ENCODE results near the gene TECTB. TPM values are rescaled to one million over a fixed set of nuclear protein-coding genes. Genes with fewer than 3 reads are reported as not detected.

Gene TECTB
- total RNA-seq, 1 experiment from 2014 or later = not detected

DNA sequence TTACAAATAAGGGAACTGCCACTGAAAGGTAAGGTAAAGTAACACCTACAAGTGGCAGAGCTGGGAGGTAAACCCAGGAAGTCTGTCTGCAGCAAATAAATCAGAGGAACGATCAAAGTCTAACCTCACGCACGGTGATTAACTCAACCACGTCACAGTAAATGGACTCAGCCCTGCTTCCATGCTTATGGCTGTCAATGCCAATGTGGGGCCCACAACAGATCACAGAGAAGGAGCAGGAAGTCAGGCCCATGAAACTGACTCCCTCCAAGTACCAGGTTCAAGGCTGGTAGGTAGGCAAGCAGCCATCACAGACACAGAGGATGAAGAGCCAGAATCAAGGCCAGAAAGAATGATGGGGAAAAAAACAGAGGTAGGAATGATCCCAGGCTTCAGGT lies 52.7 kb downstream of the TECTB start:
- no peak for DNase-seq (ENCODE audit: low spot score)
- ChIA-PET CTCF (interaction anchor here (0.5 to 1.3 kb wide), 3 partner anchors 28 to 198 kb away, joined by 3 to 4 read pairs (median 4); no protein-coding TSS in a partner anchor), POLR2A (no interaction called here)
- no peaks in the 10 kb centered on the region for H3K36me3 Mint-ChIP-seq
- no peaks in the 10 kb centered on the region for H3K27me3 Mint-ChIP-seq (ENCODE audit: low read depth)
- no peak for ATAC-seq
- no peaks in the 10 kb centered on the region for H3K9me3 Mint-ChIP-seq
- no peaks in the 10 kb centered on the region for H3K4me1 Mint-ChIP-seq
- H3K27ac Mint-ChIP-seq = no peak overlapping the region
- TF ChIP-seq, protein P1, sequence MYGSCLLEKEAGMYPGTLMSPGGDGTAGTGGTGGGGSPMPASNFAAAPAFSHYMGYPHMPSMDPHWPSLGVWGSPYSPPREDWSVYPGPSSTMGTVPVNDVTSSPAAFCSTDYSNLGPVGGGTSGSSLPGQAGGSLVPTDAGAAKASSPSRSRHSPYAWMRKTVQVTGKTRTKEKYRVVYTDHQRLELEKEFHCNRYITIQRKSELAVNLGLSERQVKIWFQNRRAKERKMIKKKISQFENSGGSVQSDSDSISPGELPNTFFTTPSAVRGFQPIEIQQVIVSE (CRISPR knock-in tag; IDR thresholded peaks at IDR 0.05; ENCODE audit: borderline replicate concordance) = no peak
- TF ChIP-seq CBFB (CRISPR knock-in tag; IDR thresholded peaks at IDR 0.05; ENCODE audit: low read depth) (no peak), ZNF416 (CRISPR knock-in tag; IDR thresholded peaks at IDR 0.05) (no peak), IRF2 (CRISPR knock-in tag; IDR thresholded peaks at IDR 0.05; ENCODE audit: borderline replicate concordance, low read depth) (no peak), TEAD4 (CRISPR knock-in tag; IDR thresholded peaks at IDR 0.05) (no peak), NR1H2 (CRISPR knock-in tag; IDR thresholded peaks at IDR 0.05) (no peak), FOXP1 (CRISPR knock-in tag; IDR thresholded peaks at IDR 0.05; ENCODE audit: borderline replicate concordance) (no peak), ESRRA (CRISPR knock-in tag; IDR thresholded peaks at IDR 0.05; ENCODE audit: borderline replicate concordance) (no peak), ETV6 (CRISPR knock-in tag; IDR thresholded peaks at IDR 0.05) (no peak)
- TF ChIP-seq, protein P2, sequence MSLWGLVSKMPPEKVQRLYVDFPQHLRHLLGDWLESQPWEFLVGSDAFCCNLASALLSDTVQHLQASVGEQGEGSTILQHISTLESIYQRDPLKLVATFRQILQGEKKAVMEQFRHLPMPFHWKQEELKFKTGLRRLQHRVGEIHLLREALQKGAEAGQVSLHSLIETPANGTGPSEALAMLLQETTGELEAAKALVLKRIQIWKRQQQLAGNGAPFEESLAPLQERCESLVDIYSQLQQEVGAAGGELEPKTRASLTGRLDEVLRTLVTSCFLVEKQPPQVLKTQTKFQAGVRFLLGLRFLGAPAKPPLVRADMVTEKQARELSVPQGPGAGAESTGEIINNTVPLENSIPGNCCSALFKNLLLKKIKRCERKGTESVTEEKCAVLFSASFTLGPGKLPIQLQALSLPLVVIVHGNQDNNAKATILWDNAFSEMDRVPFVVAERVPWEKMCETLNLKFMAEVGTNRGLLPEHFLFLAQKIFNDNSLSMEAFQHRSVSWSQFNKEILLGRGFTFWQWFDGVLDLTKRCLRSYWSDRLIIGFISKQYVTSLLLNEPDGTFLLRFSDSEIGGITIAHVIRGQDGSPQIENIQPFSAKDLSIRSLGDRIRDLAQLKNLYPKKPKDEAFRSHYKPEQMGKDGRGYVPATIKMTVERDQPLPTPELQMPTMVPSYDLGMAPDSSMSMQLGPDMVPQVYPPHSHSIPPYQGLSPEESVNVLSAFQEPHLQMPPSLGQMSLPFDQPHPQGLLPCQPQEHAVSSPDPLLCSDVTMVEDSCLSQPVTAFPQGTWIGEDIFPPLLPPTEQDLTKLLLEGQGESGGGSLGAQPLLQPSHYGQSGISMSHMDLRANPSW (CRISPR knock-in tag; conservative IDR thresholded peaks at IDR 0.05; ENCODE audit: low read depth) = no peak
- TF ChIP-seq, protein P3, sequence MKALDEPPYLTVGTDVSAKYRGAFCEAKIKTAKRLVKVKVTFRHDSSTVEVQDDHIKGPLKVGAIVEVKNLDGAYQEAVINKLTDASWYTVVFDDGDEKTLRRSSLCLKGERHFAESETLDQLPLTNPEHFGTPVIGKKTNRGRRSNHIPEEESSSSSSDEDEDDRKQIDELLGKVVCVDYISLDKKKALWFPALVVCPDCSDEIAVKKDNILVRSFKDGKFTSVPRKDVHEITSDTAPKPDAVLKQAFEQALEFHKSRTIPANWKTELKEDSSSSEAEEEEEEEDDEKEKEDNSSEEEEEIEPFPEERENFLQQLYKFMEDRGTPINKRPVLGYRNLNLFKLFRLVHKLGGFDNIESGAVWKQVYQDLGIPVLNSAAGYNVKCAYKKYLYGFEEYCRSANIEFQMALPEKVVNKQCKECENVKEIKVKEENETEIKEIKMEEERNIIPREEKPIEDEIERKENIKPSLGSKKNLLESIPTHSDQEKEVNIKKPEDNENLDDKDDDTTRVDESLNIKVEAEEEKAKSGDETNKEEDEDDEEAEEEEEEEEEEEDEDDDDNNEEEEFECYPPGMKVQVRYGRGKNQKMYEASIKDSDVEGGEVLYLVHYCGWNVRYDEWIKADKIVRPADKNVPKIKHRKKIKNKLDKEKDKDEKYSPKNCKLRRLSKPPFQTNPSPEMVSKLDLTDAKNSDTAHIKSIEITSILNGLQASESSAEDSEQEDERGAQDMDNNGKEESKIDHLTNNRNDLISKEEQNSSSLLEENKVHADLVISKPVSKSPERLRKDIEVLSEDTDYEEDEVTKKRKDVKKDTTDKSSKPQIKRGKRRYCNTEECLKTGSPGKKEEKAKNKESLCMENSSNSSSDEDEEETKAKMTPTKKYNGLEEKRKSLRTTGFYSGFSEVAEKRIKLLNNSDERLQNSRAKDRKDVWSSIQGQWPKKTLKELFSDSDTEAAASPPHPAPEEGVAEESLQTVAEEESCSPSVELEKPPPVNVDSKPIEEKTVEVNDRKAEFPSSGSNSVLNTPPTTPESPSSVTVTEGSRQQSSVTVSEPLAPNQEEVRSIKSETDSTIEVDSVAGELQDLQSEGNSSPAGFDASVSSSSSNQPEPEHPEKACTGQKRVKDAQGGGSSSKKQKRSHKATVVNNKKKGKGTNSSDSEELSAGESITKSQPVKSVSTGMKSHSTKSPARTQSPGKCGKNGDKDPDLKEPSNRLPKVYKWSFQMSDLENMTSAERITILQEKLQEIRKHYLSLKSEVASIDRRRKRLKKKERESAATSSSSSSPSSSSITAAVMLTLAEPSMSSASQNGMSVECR (CRISPR knock-in tag; IDR thresholded peaks at IDR 0.05; ENCODE audit: borderline replicate concordance) = no peak
- TF ChIP-seq, protein P4, sequence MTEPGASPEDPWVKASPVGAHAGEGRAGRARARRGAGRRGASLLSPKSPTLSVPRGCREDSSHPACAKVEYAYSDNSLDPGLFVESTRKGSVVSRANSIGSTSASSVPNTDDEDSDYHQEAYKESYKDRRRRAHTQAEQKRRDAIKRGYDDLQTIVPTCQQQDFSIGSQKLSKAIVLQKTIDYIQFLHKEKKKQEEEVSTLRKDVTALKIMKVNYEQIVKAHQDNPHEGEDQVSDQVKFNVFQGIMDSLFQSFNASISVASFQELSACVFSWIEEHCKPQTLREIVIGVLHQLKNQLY (CRISPR knock-in tag; IDR thresholded peaks at IDR 0.05) = no peak
- TF ChIP-seq, protein P5, sequence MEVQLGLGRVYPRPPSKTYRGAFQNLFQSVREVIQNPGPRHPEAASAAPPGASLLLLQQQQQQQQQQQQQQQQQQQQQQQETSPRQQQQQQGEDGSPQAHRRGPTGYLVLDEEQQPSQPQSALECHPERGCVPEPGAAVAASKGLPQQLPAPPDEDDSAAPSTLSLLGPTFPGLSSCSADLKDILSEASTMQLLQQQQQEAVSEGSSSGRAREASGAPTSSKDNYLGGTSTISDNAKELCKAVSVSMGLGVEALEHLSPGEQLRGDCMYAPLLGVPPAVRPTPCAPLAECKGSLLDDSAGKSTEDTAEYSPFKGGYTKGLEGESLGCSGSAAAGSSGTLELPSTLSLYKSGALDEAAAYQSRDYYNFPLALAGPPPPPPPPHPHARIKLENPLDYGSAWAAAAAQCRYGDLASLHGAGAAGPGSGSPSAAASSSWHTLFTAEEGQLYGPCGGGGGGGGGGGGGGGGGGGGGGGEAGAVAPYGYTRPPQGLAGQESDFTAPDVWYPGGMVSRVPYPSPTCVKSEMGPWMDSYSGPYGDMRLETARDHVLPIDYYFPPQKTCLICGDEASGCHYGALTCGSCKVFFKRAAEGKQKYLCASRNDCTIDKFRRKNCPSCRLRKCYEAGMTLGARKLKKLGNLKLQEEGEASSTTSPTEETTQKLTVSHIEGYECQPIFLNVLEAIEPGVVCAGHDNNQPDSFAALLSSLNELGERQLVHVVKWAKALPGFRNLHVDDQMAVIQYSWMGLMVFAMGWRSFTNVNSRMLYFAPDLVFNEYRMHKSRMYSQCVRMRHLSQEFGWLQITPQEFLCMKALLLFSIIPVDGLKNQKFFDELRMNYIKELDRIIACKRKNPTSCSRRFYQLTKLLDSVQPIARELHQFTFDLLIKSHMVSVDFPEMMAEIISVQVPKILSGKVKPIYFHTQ (CRISPR knock-in tag; IDR thresholded peaks at IDR 0.05) = no peak
- TF ChIP-seq, protein P6, sequence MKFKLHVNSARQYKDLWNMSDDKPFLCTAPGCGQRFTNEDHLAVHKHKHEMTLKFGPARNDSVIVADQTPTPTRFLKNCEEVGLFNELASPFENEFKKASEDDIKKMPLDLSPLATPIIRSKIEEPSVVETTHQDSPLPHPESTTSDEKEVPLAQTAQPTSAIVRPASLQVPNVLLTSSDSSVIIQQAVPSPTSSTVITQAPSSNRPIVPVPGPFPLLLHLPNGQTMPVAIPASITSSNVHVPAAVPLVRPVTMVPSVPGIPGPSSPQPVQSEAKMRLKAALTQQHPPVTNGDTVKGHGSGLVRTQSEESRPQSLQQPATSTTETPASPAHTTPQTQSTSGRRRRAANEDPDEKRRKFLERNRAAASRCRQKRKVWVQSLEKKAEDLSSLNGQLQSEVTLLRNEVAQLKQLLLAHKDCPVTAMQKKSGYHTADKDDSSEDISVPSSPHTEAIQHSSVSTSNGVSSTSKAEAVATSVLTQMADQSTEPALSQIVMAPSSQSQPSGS (CRISPR knock-in tag; IDR thresholded peaks at IDR 0.05; ENCODE audit: borderline replicate concordance, low read depth) = no peak
- TF ChIP-seq, protein P7, sequence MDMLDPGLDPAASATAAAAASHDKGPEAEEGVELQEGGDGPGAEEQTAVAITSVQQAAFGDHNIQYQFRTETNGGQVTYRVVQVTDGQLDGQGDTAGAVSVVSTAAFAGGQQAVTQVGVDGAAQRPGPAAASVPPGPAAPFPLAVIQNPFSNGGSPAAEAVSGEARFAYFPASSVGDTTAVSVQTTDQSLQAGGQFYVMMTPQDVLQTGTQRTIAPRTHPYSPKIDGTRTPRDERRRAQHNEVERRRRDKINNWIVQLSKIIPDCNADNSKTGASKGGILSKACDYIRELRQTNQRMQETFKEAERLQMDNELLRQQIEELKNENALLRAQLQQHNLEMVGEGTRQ (CRISPR knock-in tag; IDR thresholded peaks at IDR 0.05) = no peak
- TF ChIP-seq, protein P8, sequence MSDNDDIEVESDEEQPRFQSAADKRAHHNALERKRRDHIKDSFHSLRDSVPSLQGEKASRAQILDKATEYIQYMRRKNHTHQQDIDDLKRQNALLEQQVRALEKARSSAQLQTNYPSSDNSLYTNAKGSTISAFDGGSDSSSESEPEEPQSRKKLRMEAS (CRISPR knock-in tag; IDR thresholded peaks at IDR 0.05) = no peak
- TF ChIP-seq, protein P9, sequence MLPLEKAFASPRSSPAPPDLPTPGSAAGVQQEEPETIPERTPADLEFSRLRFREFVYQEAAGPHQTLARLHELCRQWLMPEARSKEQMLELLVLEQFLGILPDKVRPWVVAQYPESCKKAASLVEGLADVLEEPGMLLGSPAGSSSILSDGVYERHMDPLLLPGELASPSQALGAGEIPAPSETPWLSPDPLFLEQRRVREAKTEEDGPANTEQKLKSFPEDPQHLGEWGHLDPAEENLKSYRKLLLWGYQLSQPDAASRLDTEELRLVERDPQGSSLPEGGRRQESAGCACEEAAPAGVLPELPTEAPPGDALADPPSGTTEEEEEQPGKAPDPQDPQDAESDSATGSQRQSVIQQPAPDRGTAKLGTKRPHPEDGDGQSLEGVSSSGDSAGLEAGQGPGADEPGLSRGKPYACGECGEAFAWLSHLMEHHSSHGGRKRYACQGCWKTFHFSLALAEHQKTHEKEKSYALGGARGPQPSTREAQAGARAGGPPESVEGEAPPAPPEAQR (CRISPR knock-in tag; IDR thresholded peaks at IDR 0.05) = no peak
- TF ChIP-seq, protein P10, sequence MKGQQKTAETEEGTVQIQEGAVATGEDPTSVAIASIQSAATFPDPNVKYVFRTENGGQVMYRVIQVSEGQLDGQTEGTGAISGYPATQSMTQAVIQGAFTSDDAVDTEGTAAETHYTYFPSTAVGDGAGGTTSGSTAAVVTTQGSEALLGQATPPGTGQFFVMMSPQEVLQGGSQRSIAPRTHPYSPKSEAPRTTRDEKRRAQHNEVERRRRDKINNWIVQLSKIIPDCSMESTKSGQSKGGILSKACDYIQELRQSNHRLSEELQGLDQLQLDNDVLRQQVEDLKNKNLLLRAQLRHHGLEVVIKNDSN (CRISPR knock-in tag; IDR thresholded peaks at IDR 0.05) = no peak
- H3K4me3 Mint-ChIP-seq = no peak overlapping the region
